GM19351 (cell line): ENCODE results near the gene IFNA21.
"Not testable (repeated sequence)": the region's sequence is repeated elsewhere in the genome, so short reads cannot be mapped to it uniquely, and the experiment has no call there.

Experiments used
- ATAC-seq: cut with Tn5 transposase; IDR thresholded peaks from one replicate; pipeline ENCODE4 v1.9.1; 2021; ENCODE audit warnings: mild to moderate bottlenecking, moderate library complexity; ENCODE audit not compliant: unreplicated experiment

The IFNA21 gene

GRCh38 chr9:21144603-21145002, 21.9 kb downstream of the IFNA21 start:
- ATAC-seq, result peak; percentile 65

- ATAC-seq, result peak; percentile 80
Observed at GRCh38 chr9:21141427-21141882, 25.0 kb downstream of the IFNA21 start, which contains the start of gene IFNW1. TSS of gene IFNW1 (minus strand) at chr9:21141832. CDS start at chr9:21141570, 262 bp downstream.

GRCh38 chr9:21137020-21137419, 29.4 kb downstream of the IFNA21 start:
- ATAC-seq, result no peak

GRCh38 chr9:21135736-21136135, 30.7 kb downstream of the IFNA21 start:
- ATAC-seq, result no peak

GRCh38 chr9:21128186-21128585, 38.3 kb downstream of the IFNA21 start:
- ATAC-seq, result not testable (repeated sequence)

GRCh38 chr9:21121595-21122251, 44.7 kb downstream of the IFNA21 start:
- ATAC-seq, result peak; percentile 98

GRCh38 chr9:21121079-21121478, 45.4 kb downstream of the IFNA21 start:
- no peak for ATAC-seq

GRCh38 chr9:21119093-21119770, 47.2 kb downstream of the IFNA21 start:
- no peak for ATAC-seq
